B cell (primary cell): ENCODE data around the gene CCDC137. TPM values are rescaled to one million over a fixed set of nuclear protein-coding genes. Genes with fewer than 3 reads are reported as not detected.
"Not testable (repeated sequence)": the region's sequence is repeated elsewhere in the genome, so short reads cannot be mapped to it uniquely, and the experiment has no call there.

Source experiments
- ATAC-seq: fragments of 200-7000 bp; cut with Tn5 transposase; one replicate; pipeline ENCODE4 v1.10.0; 2021; ENCODE audit warnings: low read depth, mild to moderate bottlenecking, moderate number of reproducible peaks, moderate library complexity
- CTCF ChIA-PET: fragments of 350-600 bp; sonication (Branson Sonifier 250); formaldehyde crosslinking; loops from one replicate; lab custom pipeline; 2021; ENCODE audit warnings: antibody characterized with exemption, inconsistent platforms; lab: Charles Lee
- POLR2A ChIA-PET: fragments of 350-600 bp; sonication (Branson Sonifier 250); formaldehyde crosslinking; loops from one replicate; lab custom pipeline; 2021; ENCODE audit warnings: antibody characterized with exemption; lab: Charles Lee
- DNase-seq: peaks from one replicate; pipeline ENCODE4 v3.0.0; 2013
- H2AFZ ChIP-seq: 2 replicates; pipeline ENCODE4 v1.6.1; 2012; ENCODE audit warnings: mild to moderate bottlenecking, low read depth, low read length; ENCODE audit not compliant: insufficient read depth, poor library complexity, severe bottlenecking
- H3K27ac ChIP-seq, 2 donors: 1 replicate in 1 of 2; 2 replicates in 1 of 2; pipeline ENCODE4 v1.5.1; 2012 to 2013; ENCODE audit warnings: low read length in 2 of 2, mild to moderate bottlenecking in 2 of 2, moderate library complexity in 1 of 2
- H3K27me3 ChIP-seq, 4 experiments: fragments of 200-600 bp in 1 of 4; sonication (generic) in 1 of 4; replicated peaks in 1 of 4; 1 replicate in 2 of 4; 2 replicates in 2 of 4; pipeline versions ENCODE4 v1.6.1 to v1.7.0; 2013 to 2016; ENCODE audit warnings: low read length in 3 of 4, mild to moderate bottlenecking in 2 of 4, mixed read lengths in 1 of 4, moderate library complexity in 1 of 4; ENCODE audit not compliant: insufficient read depth in 4 of 4, control insufficient read depth in 3 of 4; ENCODE audit errors: control extremely low read depth in 1 of 4
- H3K36me3 ChIP-seq, 2 experiments: replicated peaks in 1 of 2; 1 replicate in 1 of 2; 2 replicates in 1 of 2; pipeline versions ENCODE4 v1.6.1 to v1.7.1; 2013; ENCODE audit warnings: low read length in 1 of 2; ENCODE audit not compliant: insufficient read depth in 2 of 2, control insufficient read depth in 1 of 2; ENCODE audit errors: control extremely low read depth in 1 of 2, extremely low read depth in 1 of 2
- H3K4me1 ChIP-seq, 2 donors: fragments of 200-600 bp in 1 of 2; sonication (generic) in 1 of 2; 1 replicate in 1 of 2; 2 replicates in 1 of 2; pipeline versions ENCODE4 v1.5.1 to v1.6.1; 2013 to 2017; ENCODE audit warnings: low read length in 2 of 2; ENCODE audit not compliant: control insufficient read depth in 2 of 2, insufficient read depth in 2 of 2
- H3K4me2 ChIP-seq: replicated peaks from 2 replicates; pipeline ENCODE3; 2012; ENCODE audit warnings: mild to moderate bottlenecking, low read depth, low read length; ENCODE audit not compliant: poor library complexity, severe bottlenecking
- H3K4me3 ChIP-seq, 5 experiments: fragments of 200-600 bp in 1 of 5; sonication (generic) in 1 of 5; 1 replicate in 3 of 5; 2 replicates in 2 of 5; pipeline versions ENCODE4 v1.5.1 to v1.7.0; 2011 to 2016; ENCODE audit warnings: low read length in 4 of 5, mild to moderate bottlenecking in 4 of 5, low read depth in 2 of 5, control low read depth in 1 of 5, moderate library complexity in 1 of 5; ENCODE audit not compliant: insufficient read depth in 1 of 5; ENCODE audit errors: control extremely low read depth in 1 of 5, extremely low read depth in 1 of 5
- H3K79me2 ChIP-seq: fragments of 200-600 bp; sonication (generic); one replicate; pipeline ENCODE4 v1.6.0; 2016; ENCODE audit warnings: low read length; ENCODE audit not compliant: control insufficient read depth, insufficient read depth
- H3K9ac ChIP-seq: fragments of 200-600 bp; sonication (generic); 2 replicates; pipeline ENCODE4 v1.6.1; 2017; ENCODE audit warnings: mild to moderate bottlenecking, low read length, moderate library complexity
- H3K9me3 ChIP-seq, 3 donors: one replicate each; pipeline versions ENCODE4 v1.6.1 to v1.7.1; 2013; ENCODE audit warnings: low read length in 2 of 3; ENCODE audit not compliant: control insufficient read depth in 2 of 3, insufficient read depth in 1 of 3; ENCODE audit errors: control extremely low read depth in 1 of 3
- H4K20me1 ChIP-seq: 2 replicates; pipeline ENCODE4 v1.6.0; 2012; ENCODE audit warnings: mild to moderate bottlenecking, low read length; ENCODE audit not compliant: insufficient read depth, control insufficient read depth, poor library complexity, severe bottlenecking
- H3K27ac Mint-ChIP-seq: one replicate; pipeline ENCODE4 v1.8.0; 2021; ENCODE audit warnings: mixed read lengths
- H3K27me3 Mint-ChIP-seq: one replicate; pipeline ENCODE4 v1.8.0; 2021; ENCODE audit warnings: mixed read lengths
- H3K4me1 Mint-ChIP-seq: one replicate; pipeline ENCODE4 v1.8.0; 2021; ENCODE audit warnings: mixed read lengths
- H3K4me3 Mint-ChIP-seq: one replicate; pipeline ENCODE4 v1.8.0; 2021; ENCODE audit warnings: mixed read lengths
- H3K9me3 Mint-ChIP-seq: one replicate; pipeline ENCODE4 v1.8.0; 2022; ENCODE audit warnings: mixed read lengths; ENCODE audit not compliant: insufficient read depth
- CTCF ChIP-seq: fragments of 200-600 bp; IDR thresholded peaks from one replicate; pipeline ENCODE4 v1.8.0; 2022; ENCODE audit warnings: antibody characterized with exemption, mild to moderate bottlenecking
- EZH2 ChIP-seq: IDR thresholded peaks from 2 replicates; pipeline ENCODE4 v1.6.1; 2012; ENCODE audit warnings: borderline replicate concordance, low read depth, mild to moderate bottlenecking, moderate library complexity, low read length; ENCODE audit not compliant: insufficient read depth, poor library complexity, severe bottlenecking
- WGBS: methylation state at CpG from one replicate; pipeline ENCODE4 v1.1.5; 2013; ENCODE audit warnings: missing lambda C conversion rate; ENCODE audit not compliant: insufficient coverage; 5-methylcytosine and 5-hydroxymethylcytosine counted together
- intact Hi-C: fragments of 100-400 bp; cut with micrococcal nuclease; formaldehyde crosslinking; loops from one replicate; pipeline ENCODE4 v1.10.0; 2022
- polyA plus RNA-seq: library from polyadenylated mRNA; depleted of rRNA; stranded (reverse); fragments of >200 nt; gene quantifications from 2 replicates; pipeline ENCODE4 v1.2.3, GENCODE V29; 2012
- total RNA-seq, 2 donors: library from RNA; stranded (reverse); fragments of 120-200 nt in 1 of 2; gene quantifications; 1 replicate in 1 of 2; 2 replicates in 1 of 2; pipeline versions ENCODE4 v1.2.3 to v1.2.4, GENCODE V29; 2013 to 2022

The CCDC137 gene
- total and polyA plus RNA-seq, 2 donors (not counting 1 experiment from before 2014, with no cell fraction given): 18.8 to 36.0 TPM

- H3K9me3 Mint-ChIP-seq: no peaks in the 10 kb centered on the region
- Histone ChIP-seq H3K9me3 (no peaks in the 10 kb centered on the region), H3K4me2 (no peak overlapping the region), H3K4me1 (peaks cover 0 to 4% of the 10 kb centered on the region in 2 donors), H4K20me1 (peaks cover 49% of the 10 kb centered on the region), H3K4me3 (no peak overlapping the region), H3K27me3 (no peaks in the 10 kb centered on the region), H3K36me3 (peaks cover 14 to 56% of the 10 kb centered on the region in 2 experiments), H3K79me2 (peaks cover 71% of the 10 kb centered on the region), H3K27ac (no peak overlapping the region), H2AFZ (no peak overlapping the region), H3K9ac (no peak overlapping the region)
- intact Hi-C loops: no loop called here
- no peak overlapping the region for H3K27ac Mint-ChIP-seq
- H3K4me3 Mint-ChIP-seq: no peak overlapping the region
- no peak for DNase-seq
- ChIA-PET POLR2A (no interaction called here), CTCF (no interaction called here)
- TF ChIP-seq EZH2 (no peak), CTCF (no peak)
- no peak for ATAC-seq
- H3K27me3 Mint-ChIP-seq: no peaks in the 10 kb centered on the region
- H3K4me1 Mint-ChIP-seq: peaks cover 6% of the 10 kb centered on the region
- WGBS: 60% methylated on average over 5 of the region's 7 CpGs
These were observed 49.7 kb upstream of the CCDC137 start for GRCh38 chr17:81616877-81617276.

GRCh38 chr17:81618307-81618706 lies 48.2 kb upstream of the CCDC137 start:
- H3K4me1 Mint-ChIP-seq, H3K4me1 ChIP-seq, DNase-seq, POLR2A ChIA-PET, H3K27me3 Mint-ChIP-seq, H3K4me3 ChIP-seq, ATAC-seq, H3K9ac ChIP-seq, H3K9me3 Mint-ChIP-seq, H3K27me3 ChIP-seq, H3K9me3 ChIP-seq, H2AFZ ChIP-seq, H3K27ac Mint-ChIP-seq, H3K4me2 ChIP-seq, CTCF ChIA-PET, intact Hi-C loops, H3K4me3 Mint-ChIP-seq, H3K27ac ChIP-seq: not testable (repeated sequence)
- Histone ChIP-seq H3K79me2 (peaks cover 66% of the 10 kb centered on the region), H3K36me3 (peaks cover 18 to 54% of the 10 kb centered on the region in 2 experiments), H4K20me1 (peaks cover 38% of the 10 kb centered on the region)
- 100% methylated on average over 8 of the region's 36 CpGs for WGBS
